Ectodermal cell (in vitro differentiated cells): ENCODE data around the gene VWA3B.
"Not testable (repeated sequence)": the region's sequence is repeated elsewhere in the genome, so short reads cannot be mapped to it uniquely, and the experiment has no call there.

ENCODE experiments used
- H3K27ac ChIP-seq: 2 replicates; pipeline ENCODE4 v1.7.0; 2013; ENCODE audit warnings: mild to moderate bottlenecking, low read depth, low read length; ENCODE audit not compliant: insufficient read depth, poor library complexity, severe bottlenecking
- H3K27me3 ChIP-seq: 2 replicates; pipeline ENCODE4 v1.7.0; 2013; ENCODE audit warnings: mild to moderate bottlenecking, low read length; ENCODE audit not compliant: insufficient read depth, control insufficient read depth, poor library complexity, severe bottlenecking
- H3K36me3 ChIP-seq: one replicate; pipeline ENCODE4 v1.7.0; 2013; ENCODE audit warnings: low read length; ENCODE audit not compliant: control insufficient read depth, insufficient read depth
- H3K4me1 ChIP-seq: one replicate; pipeline ENCODE4 v1.7.0; 2013; ENCODE audit warnings: low read length; ENCODE audit not compliant: control insufficient read depth, insufficient read depth
- H3K4me3 ChIP-seq: 2 replicates; pipeline ENCODE4 v1.7.0; 2013; ENCODE audit warnings: low read depth, low read length, control low read depth; ENCODE audit not compliant: insufficient read depth
- H3K9me3 ChIP-seq: 2 replicates; pipeline ENCODE4 v1.7.0; 2013; ENCODE audit warnings: mild to moderate bottlenecking, low read length, moderate library complexity; ENCODE audit not compliant: control insufficient read depth
- WGBS, 2 experiments: methylation state at CpG; one replicate each; pipeline ENCODE4 v1.1.7; 2013; ENCODE audit warnings: missing lambda C conversion rate in 2 of 2; 5-methylcytosine and 5-hydroxymethylcytosine counted together

Gene VWA3B

GRCh38 chr2:98314251-98314650 is 227.3 kb downstream of the VWA3B start:
- WGBS, 2 experiments: 91 to 93% methylated on average over 4 of the region's 4 CpGs
- Histone ChIP-seq H3K4me1 (peaks cover 3% of the 10 kb centered on the region), H3K9me3 (no peaks in the 10 kb centered on the region), H3K27ac (no peak overlapping the region), H3K4me3 (no peak overlapping the region), H3K27me3 (no peaks in the 10 kb centered on the region), H3K36me3 (no peaks in the 10 kb centered on the region)

GRCh38 chr2:98315957-98316356 is 229.0 kb downstream of the VWA3B start:
- H3K27me3 ChIP-seq: no peaks in the 10 kb centered on the region
- no peak overlapping the region for H3K4me3 ChIP-seq
- 98% methylated on average over 2 of the region's 2 CpGs for WGBS, 2 experiments
- peaks cover 3% of the 10 kb centered on the region for H3K4me1 ChIP-seq
- no peaks in the 10 kb centered on the region for H3K36me3 ChIP-seq
- no peaks in the 10 kb centered on the region for H3K9me3 ChIP-seq
- no peak overlapping the region for H3K27ac ChIP-seq

- Histone ChIP-seq H3K36me3 (no peaks in the 10 kb centered on the region), H3K27me3 (no peaks in the 10 kb centered on the region), H3K4me3 (no peak overlapping the region), H3K9me3 (no peaks in the 10 kb centered on the region), H3K4me1 (peaks cover 3% of the 10 kb centered on the region), H3K27ac (no peak overlapping the region)
- WGBS, 2 experiments: 37 to 55% methylated on average over 2 of the region's 3 CpGs
Measured at GRCh38 chr2:98317214-98317613, 230.2 kb downstream of the VWA3B start.

- WGBS, 2 experiments: 95 to 98% methylated on average over 3 of the region's 3 CpGs
- H3K27me3 ChIP-seq, H3K36me3 ChIP-seq, H3K4me3 ChIP-seq, H3K27ac ChIP-seq, H3K9me3 ChIP-seq, H3K4me1 ChIP-seq: not testable (repeated sequence)
Measured at GRCh38 chr2:98320171-98320570, 233.2 kb downstream of the VWA3B start.

- Histone ChIP-seq H3K4me1 (no peaks in the 10 kb centered on the region), H3K27me3 (no peaks in the 10 kb centered on the region), H3K27ac (no peak overlapping the region), H3K4me3 (no peak overlapping the region), H3K36me3 (no peaks in the 10 kb centered on the region), H3K9me3 (no peaks in the 10 kb centered on the region)
- WGBS, 2 experiments: 85 to 94% methylated on average over 2 of the region's 2 CpGs
Measured at GRCh38 chr2:98324181-98324580, 237.2 kb downstream of the VWA3B start.

- Histone ChIP-seq H3K4me1 (no peaks in the 10 kb centered on the region), H3K27ac (no peak overlapping the region), H3K27me3 (no peaks in the 10 kb centered on the region), H3K9me3 (no peaks in the 10 kb centered on the region), H3K36me3 (no peaks in the 10 kb centered on the region), H3K4me3 (no peak overlapping the region)
- 96 to 98% methylated on average over 4 of the region's 4 CpGs for WGBS, 2 experiments
Measured at GRCh38 chr2:98327776-98328175, 240.8 kb downstream of the VWA3B start.

GRCh38 chr2:98329549-98329948 is 242.6 kb downstream of the VWA3B start:
- Histone ChIP-seq H3K9me3 (no peaks in the 10 kb centered on the region), H3K4me1 (peaks cover 10% of the 10 kb centered on the region), H3K4me3 (no peak overlapping the region), H3K36me3 (no peaks in the 10 kb centered on the region), H3K27ac (no peak overlapping the region), H3K27me3 (no peaks in the 10 kb centered on the region)
- 95 to 97% methylated on average over 4 of the region's 4 CpGs for WGBS, 2 experiments

GRCh38 chr2:98332989-98333388 is 246.0 kb downstream of the VWA3B start:
- no peak overlapping the region for H3K4me3 ChIP-seq
- H3K36me3 ChIP-seq: no peaks in the 10 kb centered on the region
- H3K27ac ChIP-seq: no peak overlapping the region
- no peaks in the 10 kb centered on the region for H3K27me3 ChIP-seq
- H3K4me1 ChIP-seq: peaks cover 19% of the 10 kb centered on the region
- WGBS, 2 experiments: 92 to 95% methylated on average over 4 of the region's 5 CpGs
- no peaks in the 10 kb centered on the region for H3K9me3 ChIP-seq

GRCh38 chr2:98333922-98334321 is 247.0 kb downstream of the VWA3B start:
- H3K4me1 ChIP-seq: peaks cover 19% of the 10 kb centered on the region
- no peak overlapping the region for H3K4me3 ChIP-seq
- H3K36me3 ChIP-seq: no peaks in the 10 kb centered on the region
- H3K9me3 ChIP-seq: no peaks in the 10 kb centered on the region
- no peaks in the 10 kb centered on the region for H3K27me3 ChIP-seq
- 59 to 64% methylated on average over 2 of the region's 2 CpGs for WGBS, 2 experiments
- H3K27ac ChIP-seq: peak overlapping the region; percentile 71

- H3K9me3 ChIP-seq: no peaks in the 10 kb centered on the region
- H3K27me3 ChIP-seq: no peaks in the 10 kb centered on the region
- peak overlapping the region; percentile 71 for H3K27ac ChIP-seq
- H3K4me1 ChIP-seq: peaks cover 19% of the 10 kb centered on the region
- H3K4me3 ChIP-seq: no peak overlapping the region
- 8 to 18% methylated on average over 4 of the region's 4 CpGs for WGBS, 2 experiments
- no peaks in the 10 kb centered on the region for H3K36me3 ChIP-seq
Measured at GRCh38 chr2:98334439-98335078, 247.6 kb downstream of the VWA3B start.

- Histone ChIP-seq H3K27ac (no peak overlapping the region), H3K27me3 (no peaks in the 10 kb centered on the region), H3K36me3 (no peaks in the 10 kb centered on the region), H3K4me1 (peaks cover 19% of the 10 kb centered on the region), H3K4me3 (no peak overlapping the region), H3K9me3 (no peaks in the 10 kb centered on the region)
- 76% methylated on average over 3 of the region's 3 CpGs for WGBS, 2 experiments
Measured at GRCh38 chr2:98335271-98335670, 248.3 kb downstream of the VWA3B start.
